T-cell (primary cell): ENCODE results near the gene BPIFB6. TPM values are rescaled to one million over a fixed set of nuclear protein-coding genes. Genes with fewer than 3 reads are reported as not detected.

Experiments
- ATAC-seq, 4 experiments: fragments of 200-7000 bp in 3 of 4; fragments of 150-1000 bp in 1 of 4; cut with Tn5 transposase; replicated peaks in 1 of 4; 1 replicate in 3 of 4; 2 replicates in 1 of 4; pipeline ENCODE4 v1.10.0; 2021; ENCODE audit warnings: moderate library complexity in 3 of 4, mild to moderate bottlenecking in 2 of 4, moderate number of reproducible peaks in 1 of 4
- CTCF ChIA-PET, 2 donors: fragments of 300-600 bp; sonication (Branson Sonifier 250); formaldehyde crosslinking; loops; one replicate each; lab custom pipeline; 2022; ENCODE audit warnings: antibody characterized with exemption in 2 of 2; lab: Charles Lee
- POLR2A ChIA-PET, 2 donors: fragments of 300-600 bp; sonication (Branson Sonifier 250); formaldehyde crosslinking; loops; one replicate each; lab custom pipeline; 2022; ENCODE audit warnings: antibody characterized with exemption in 2 of 2; lab: Charles Lee
- DNase-seq, 35 experiments: peaks; one replicate each; pipeline versions ENCODE4 v3.0.0 to v3.0.0-alpha.2; 2013 to 2023
- H3K27ac ChIP-seq: one replicate; pipeline ENCODE4 v1.5.1; 2013; ENCODE audit warnings: low read length
- H3K27me3 ChIP-seq, 2 experiments: replicated peaks in 1 of 2; 1 replicate in 1 of 2; 2 replicates in 1 of 2; pipeline versions ENCODE4 v1.6.1 to v1.7.0; 2013; ENCODE audit warnings: low read length in 1 of 2, mixed read lengths in 1 of 2; ENCODE audit not compliant: control insufficient read depth in 2 of 2, insufficient read depth in 2 of 2; ENCODE audit errors: extremely low read depth in 1 of 2
- H3K36me3 ChIP-seq, 2 donors: 1 replicate in 1 of 2; 2 replicates in 1 of 2; pipeline versions ENCODE4 v1.6.1 to v1.7.0; 2013; ENCODE audit warnings: low read length in 1 of 2; ENCODE audit not compliant: control insufficient read depth in 2 of 2, insufficient read depth in 1 of 2; ENCODE audit errors: extremely low read depth in 1 of 2
- H3K4me1 ChIP-seq, 2 experiments: 1 replicate in 1 of 2; 2 replicates in 1 of 2; pipeline versions ENCODE4 v1.6.1 to v1.7.0; 2013; ENCODE audit warnings: low read length in 2 of 2, mixed read lengths in 1 of 2; ENCODE audit not compliant: insufficient read depth in 2 of 2, control insufficient read depth in 1 of 2; ENCODE audit errors: extremely low read depth in 1 of 2
- H3K4me3 ChIP-seq, 2 donors: 1 replicate in 1 of 2; 2 replicates in 1 of 2; pipeline versions ENCODE4 v1.5.1 to v1.7.0; 2013; ENCODE audit warnings: mild to moderate bottlenecking in 2 of 2, low read length in 1 of 2, moderate library complexity in 1 of 2; ENCODE audit not compliant: control insufficient read depth in 1 of 2; ENCODE audit errors: extremely low read depth in 1 of 2
- H3K9me3 ChIP-seq: 2 replicates; pipeline ENCODE4 v1.7.0; 2013
- H3K27ac Mint-ChIP-seq, 2 donors: one replicate each; pipeline ENCODE4 v1.8.0; 2020 to 2021; ENCODE audit warnings: mild to moderate bottlenecking in 2 of 2, mixed read lengths in 2 of 2
- H3K27me3 Mint-ChIP-seq, 2 donors: one replicate each; pipeline ENCODE4 v1.8.0; 2021 to 2022; ENCODE audit warnings: mixed read lengths in 2 of 2
- H3K36me3 Mint-ChIP-seq: one replicate; pipeline ENCODE4 v1.8.0; 2021; ENCODE audit warnings: mixed read lengths
- H3K4me1 Mint-ChIP-seq, 3 donors: one replicate each; pipeline ENCODE4 v1.8.0; 2020 to 2022; ENCODE audit warnings: mixed read lengths in 3 of 3, mild to moderate bottlenecking in 1 of 3
- H3K4me3 Mint-ChIP-seq, 3 donors: one replicate each; pipeline ENCODE4 v1.8.0; 2020 to 2022; ENCODE audit warnings: mild to moderate bottlenecking in 3 of 3, mixed read lengths in 3 of 3, moderate library complexity in 3 of 3
- H3K9me3 Mint-ChIP-seq, 3 donors: one replicate each; pipeline ENCODE4 v1.8.0; 2020 to 2022; ENCODE audit warnings: mixed read lengths in 3 of 3
- WGBS: methylation state at CpG from one replicate; pipeline ENCODE4 v1.1.5; 2013; ENCODE audit warnings: missing lambda C conversion rate; ENCODE audit not compliant: insufficient coverage; 5-methylcytosine and 5-hydroxymethylcytosine counted together
- total RNA-seq, 35 experiments: library from RNA in 6 of 35; stranded (reverse) in 6 of 35; fragments of 120-200 nt in 1 of 35; gene quantifications; one replicate each; pipeline versions ENCODE4 v1.2.1 to v1.2.4 and lab custom pipeline; 2013 to 2026

Gene BPIFB6
- total RNA-seq, 5 donors from 2014 or later (not counting 1 experiment from before 2014, with no cell fraction given), result not detected

- WGBS, result 88% methylated on average over 7 of the region's 9 CpGs
- Histone ChIP-seq H3K27me3 (no peaks in the 10 kb centered on the region), H3K9me3 (no peaks in the 10 kb centered on the region), H3K27ac (no peak overlapping the region), H3K4me3 (no peak overlapping the region), H3K36me3 (no peaks in the 10 kb centered on the region), H3K4me1 (peaks cover 0 to 28% of the 10 kb centered on the region in 2 experiments)
- H3K9me3 Mint-ChIP-seq, result peaks cover 0 to 4% (median 3%) of the 10 kb centered on the region in 3 donors
- ATAC-seq (no peak), DNase-seq (no peak)
- H3K27ac Mint-ChIP-seq, result no peak overlapping the region
- peaks cover 31 to 70% (median 32%) of the 10 kb centered on the region in 3 donors for H3K4me1 Mint-ChIP-seq
- H3K36me3 Mint-ChIP-seq, result no peaks in the 10 kb centered on the region
- no peak overlapping the region for H3K4me3 Mint-ChIP-seq
- CTCF ChIA-PET, result no interaction called here
- POLR2A ChIA-PET, result no interaction called here
- no peaks in the 10 kb centered on the region for H3K27me3 Mint-ChIP-seq
Observed at GRCh38 chr20:33000802-33001466, 30.5 kb upstream of the BPIFB6 start.

GRCh38 chr20:33002087-33002808, 29.2 kb upstream of the BPIFB6 start:
- H3K9me3 Mint-ChIP-seq, result peaks cover 0 to 4% (median 3%) of the 10 kb centered on the region in 3 donors
- ChIA-PET CTCF (no interaction called here), POLR2A (interaction anchor here in 1 of 2 donors (0.6 kb wide), 1 partner anchor 86 kb away, joined by 4 read pairs; no protein-coding TSS in a partner anchor)
- 86% methylated on average over 7 of the region's 7 CpGs for WGBS
- H3K36me3 Mint-ChIP-seq, result no peaks in the 10 kb centered on the region
- no peak for ATAC-seq
- no peak overlapping the region for H3K4me3 ChIP-seq
- no peaks in the 10 kb centered on the region for H3K27me3 Mint-ChIP-seq
- no peaks in the 10 kb centered on the region for H3K36me3 ChIP-seq
- H3K27ac ChIP-seq, result no peak overlapping the region
- H3K27ac Mint-ChIP-seq, result peak overlapping the region in 1 of 2 donors; percentile 49
- H3K9me3 ChIP-seq, result no peaks in the 10 kb centered on the region
- peaks cover 0 to 26% of the 10 kb centered on the region in 2 experiments for H3K4me1 ChIP-seq
- DNase-seq, result no peak
- H3K4me1 Mint-ChIP-seq, result peaks cover 26 to 68% (median 27%) of the 10 kb centered on the region in 3 donors
- H3K27me3 ChIP-seq, result no peaks in the 10 kb centered on the region
- no peak overlapping the region for H3K4me3 Mint-ChIP-seq

GRCh38 chr20:33004141-33004751, 27.2 kb upstream of the BPIFB6 start, which contains the start of gene SUN5:
Gene SUN5, minus strand, starts transcription at chr20:33004433. Its CDS starts 93 bp downstream, at chr20:33004340.
- no peaks in the 10 kb centered on the region for H3K36me3 Mint-ChIP-seq
- H3K9me3 Mint-ChIP-seq, result peaks cover 0 to 4% (median 3%) of the 10 kb centered on the region in 3 donors
- H3K27me3 Mint-ChIP-seq, result no peaks in the 10 kb centered on the region
- H3K27me3 ChIP-seq, result no peaks in the 10 kb centered on the region
- peak within 1 kb of the TSS in 1 of 2 donors; percentile 16 for H3K27ac Mint-ChIP-seq
- ChIA-PET CTCF (interaction anchor here (0.6 to 1.5 kb wide), 9 partner anchors 31 to 212 kb away, joined by 3 to 6 read pairs (median 3); no protein-coding TSS in a partner anchor), POLR2A (no interaction called here)
- H3K4me1 Mint-ChIP-seq, result peaks cover 21 to 63% (median 21%) of the 10 kb centered on the region in 3 donors
- 84% methylated on average over 6 of the region's 6 CpGs for WGBS
- H3K36me3 ChIP-seq, result no peaks in the 10 kb centered on the region
- DNase-seq (no peak), ATAC-seq (no peak)
- no peaks in the 10 kb centered on the region for H3K9me3 ChIP-seq
- peaks cover 0 to 23% of the 10 kb centered on the region in 2 experiments for H3K4me1 ChIP-seq
- no peak within 1 kb of the TSS for H3K27ac ChIP-seq
- no peak within 1 kb of the TSS for H3K4me3 Mint-ChIP-seq
- no peak within 1 kb of the TSS for H3K4me3 ChIP-seq

- H3K27ac Mint-ChIP-seq, result no peak overlapping the region
Observed at GRCh38 chr20:33005132-33005566, 26.3 kb upstream of the BPIFB6 start.

GRCh38 chr20:33005908-33006775, 25.3 kb upstream of the BPIFB6 start:
- ChIA-PET CTCF (no interaction called here), POLR2A (no interaction called here)
- no peaks in the 10 kb centered on the region for H3K36me3 ChIP-seq
- no peaks in the 10 kb centered on the region for H3K36me3 Mint-ChIP-seq
- H3K27ac Mint-ChIP-seq, result no peak overlapping the region
- no peak overlapping the region for H3K4me3 Mint-ChIP-seq
- H3K9me3 ChIP-seq, result no peaks in the 10 kb centered on the region
- ATAC-seq (no peak), DNase-seq (no peak)
- peaks cover 0 to 4% (median 3%) of the 10 kb centered on the region in 3 donors for H3K9me3 Mint-ChIP-seq
- 92% methylated on average over 7 of the region's 8 CpGs for WGBS
- no peaks in the 10 kb centered on the region for H3K27me3 ChIP-seq
- no peak overlapping the region for H3K27ac ChIP-seq
- no peak overlapping the region for H3K4me3 ChIP-seq
- H3K4me1 Mint-ChIP-seq, result peaks cover 12 to 47% (median 17%) of the 10 kb centered on the region in 3 donors
- H3K27me3 Mint-ChIP-seq, result no peaks in the 10 kb centered on the region
- peaks cover 0 to 18% of the 10 kb centered on the region in 2 experiments for H3K4me1 ChIP-seq

More at GRCh38 chr20:33005132-33005566, 26.3 kb upstream of the BPIFB6 start:
- POLR2A ChIA-PET, result no interaction called here
- 67% methylated on average over 1 of the region's 4 CpGs for WGBS
- H3K27me3 ChIP-seq, result no peaks in the 10 kb centered on the region
- H3K9me3 ChIP-seq, result no peaks in the 10 kb centered on the region
- H3K27ac ChIP-seq, result no peak overlapping the region
- peaks cover 0 to 23% of the 10 kb centered on the region in 2 experiments for H3K4me1 ChIP-seq
- H3K4me3 ChIP-seq, result no peak overlapping the region
- Mint-ChIP-seq H3K36me3 (no peaks in the 10 kb centered on the region), H3K4me3 (no peak overlapping the region), H3K9me3 (peaks cover 0 to 4% (median 3%) of the 10 kb centered on the region in 3 donors), H3K27me3 (no peaks in the 10 kb centered on the region), H3K4me1 (peaks cover 17 to 57% (median 17%) of the 10 kb centered on the region in 3 donors)
- CTCF ChIA-PET, result interaction anchor here (0.9 to 1.5 kb wide), 6 partner anchors 33 to 103 kb away, joined by 3 to 5 read pairs (median 3); no protein-coding TSS in a partner anchor
- DNase-seq (peak in 10 of 35 experiments; percentile 4 to 67 (median 13)), ATAC-seq (no peak)
- H3K36me3 ChIP-seq, result no peaks in the 10 kb centered on the region
